SK-N-SH (cell line): ENCODE measurements around the gene RAB22A. TPM values are rescaled to one million over a fixed set of nuclear protein-coding genes. Genes with fewer than 3 reads are reported as not detected.

Experiments
- CTCF ChIA-PET: fragments of 300-600, 350-600 bp; formaldehyde crosslinking; extraction: SDS; loops from one replicate; lab custom pipeline; 2021; lab: Yijun Ruan, JAX
- POLR2A ChIA-PET: fragments of 350-600 bp; sonication (Branson Sonifier 250); formaldehyde crosslinking; extraction: SDS; loops from one replicate; lab custom pipeline; 2020; ENCODE audit warnings: antibody characterized with exemption, inconsistent platforms; lab: Yijun Ruan, JAX
- DNase-seq: peaks from one replicate; pipeline ENCODE4 v3.0.0; 2012
- H2AFZ ChIP-seq: fragments of 200-600 bp; sonication (generic); 2 replicates; pipeline ENCODE4 v1.8.1; 2016; ENCODE audit warnings: antibody characterized with exemption, mild to moderate bottlenecking, low read depth
- H3F3A ChIP-seq: fragments of 200-600 bp; sonication (generic); replicated peaks from 2 replicates; pipeline ENCODE3; 2016; ENCODE audit warnings: antibody characterized with exemption, mild to moderate bottlenecking; ENCODE audit not compliant: insufficient read depth
- H3K27ac ChIP-seq, 2 experiments: fragments of 200-500 bp in 1 of 2; fragments of 200-600 bp in 1 of 2; sonication (Bioruptor generic) in 1 of 2; sonication (generic), shearing (Covaris generic) in 1 of 2; 2 replicates each; pipeline versions ENCODE4 v1.5.1 to v1.6.1; 2014 to 2016; ENCODE audit warnings: low read depth in 2 of 2, inconsistent platforms in 1 of 2, low read length in 1 of 2, mild to moderate bottlenecking in 1 of 2, mixed read lengths in 1 of 2
- H3K27me3 ChIP-seq: fragments of 200-600 bp; sonication (generic), shearing (Covaris generic); 2 replicates; pipeline ENCODE4 v1.6.1; 2016; ENCODE audit warnings: mixed run types; ENCODE audit not compliant: insufficient read depth
- H3K36me3 ChIP-seq, 2 experiments: fragments of 200-500 bp in 1 of 2; fragments of 200-600 bp in 1 of 2; sonication (Bioruptor generic) in 1 of 2; sonication (generic) in 1 of 2; replicated peaks in 1 of 2; 2 replicates each; pipeline versions ENCODE3 to v1.5.1; 2014 to 2016; ENCODE audit warnings: low read length in 1 of 2, mild to moderate bottlenecking in 1 of 2; ENCODE audit not compliant: insufficient read depth in 2 of 2, control insufficient read depth in 1 of 2
- H3K4me1 ChIP-seq, 2 experiments: fragments of 200-500 bp in 1 of 2; fragments of 200-600 bp in 1 of 2; sonication (Bioruptor generic) in 1 of 2; sonication (generic), shearing (Covaris generic) in 1 of 2; 2 replicates each; pipeline versions ENCODE4 v1.5.1 to v1.6.1; 2014 to 2016; ENCODE audit warnings: low read depth in 1 of 2, low read length in 1 of 2, mixed run types in 1 of 2; ENCODE audit not compliant: insufficient read depth in 2 of 2, control insufficient read depth in 1 of 2
- H3K4me2 ChIP-seq: fragments of 200-600 bp; sonication (generic), shearing (Covaris generic); 2 replicates; pipeline ENCODE4 v1.6.1; 2017; ENCODE audit warnings: mixed run types
- H3K4me3 ChIP-seq, 2 experiments: fragments of 200-500 bp in 1 of 2; fragments of 200-600 bp in 1 of 2; sonication (Bioruptor generic) in 1 of 2; sonication (generic), shearing (Covaris generic) in 1 of 2; 2 replicates each; pipeline versions ENCODE4 v1.5.1 to v1.8.1; 2014 to 2016; ENCODE audit warnings: low read depth in 2 of 2, inconsistent platforms in 1 of 2, low read length in 1 of 2, mild to moderate bottlenecking in 1 of 2, mixed read lengths in 1 of 2, moderate library complexity in 1 of 2
- H3K79me2 ChIP-seq: fragments of 200-600 bp; sonication (generic); 2 replicates; pipeline ENCODE4 v1.8.1; 2017; ENCODE audit warnings: mild to moderate bottlenecking; ENCODE audit not compliant: insufficient read depth
- H3K9ac ChIP-seq: fragments of 200-600 bp; sonication (generic); 2 replicates; pipeline ENCODE4 v1.6.1; 2017; ENCODE audit warnings: mixed run types
- H3K9me2 ChIP-seq: fragments of 200-600 bp; sonication (generic); 2 replicates; pipeline ENCODE4 v1.6.1; 2017; ENCODE audit warnings: mixed run types
- H3K9me3 ChIP-seq: fragments of 200-600 bp; sonication (generic); 2 replicates; pipeline ENCODE4 v1.6.1; 2017; ENCODE audit warnings: mixed run types, mild to moderate bottlenecking, moderate library complexity
- H4K20me1 ChIP-seq: fragments of 200-600 bp; sonication (generic); 2 replicates; pipeline ENCODE4 v1.6.1; 2017; ENCODE audit warnings: mild to moderate bottlenecking, mixed run types; ENCODE audit not compliant: insufficient read depth
- CHD2 ChIP-seq: fragments of 150-350 bp; IDR thresholded peaks from 2 replicates; pipeline ENCODE4 v1.6.1; 2018; ENCODE audit warnings: low read length; ENCODE audit not compliant: partially characterized antibody
- CTCF ChIP-seq: fragments of 200-600 bp; sonication (generic); IDR thresholded peaks from 2 replicates; pipeline ENCODE4 v1.6.1; 2017; ENCODE audit warnings: antibody characterized with exemption, mild to moderate bottlenecking, moderate library complexity
- ELF1 ChIP-seq: IDR thresholded peaks from 2 replicates; pipeline ENCODE4 v1.4.0; 2012
- EP300 ChIP-seq, 2 experiments: IDR thresholded peaks; 2 replicates each; pipeline versions ENCODE4 v1.4.0 to v1.6.1; 2012; ENCODE audit warnings: borderline replicate concordance in 1 of 2, low read depth in 1 of 2, low read length in 1 of 2
- EZH2phosphoT487 ChIP-seq: fragments of 200-600 bp; sonication (generic); IDR thresholded peaks from 2 replicates; pipeline ENCODE4 v1.6.1; 2017; ENCODE audit warnings: low read depth, mixed run types, mild to moderate bottlenecking, antibody characterized with exemption, moderate library complexity, borderline replicate concordance
- FOXJ3 ChIP-seq: sonication (generic); formaldehyde crosslinking; IDR thresholded peaks from 2 replicates; pipeline ENCODE4 v1.5.1; 2020; ENCODE audit warnings: mild to moderate bottlenecking, missing genetic modification reagents
- FOXM1 ChIP-seq: IDR thresholded peaks from 2 replicates; pipeline ENCODE4 v1.4.0; 2012; ENCODE audit warnings: low read depth, mild to moderate bottlenecking
- GABPA ChIP-seq: IDR thresholded peaks from 2 replicates; pipeline ENCODE4 v1.4.0; 2012; ENCODE audit warnings: low read depth, mild to moderate bottlenecking
- GATA2 ChIP-seq: sonication (generic); formaldehyde crosslinking; IDR thresholded peaks from 2 replicates; pipeline ENCODE4 v1.5.0; 2020; ENCODE audit warnings: mild to moderate bottlenecking, missing genetic modification reagents
- MEF2A ChIP-seq: IDR thresholded peaks from 2 replicates; pipeline ENCODE4 v1.4.0; 2012; ENCODE audit warnings: low read depth, borderline replicate concordance
- MXI1 ChIP-seq: IDR thresholded peaks from 2 replicates; pipeline ENCODE4 v1.6.1; 2012; ENCODE audit warnings: mild to moderate bottlenecking, low read depth, low read length, improper control_type of control experiment
- NFIC ChIP-seq: IDR thresholded peaks from 2 replicates; pipeline ENCODE4 v1.4.0; 2012; ENCODE audit warnings: borderline replicate concordance
- NRF1 ChIP-seq: IDR thresholded peaks from 2 replicates; pipeline ENCODE4 v1.6.1; 2012; ENCODE audit warnings: low read depth, mild to moderate bottlenecking, low read length
- PBX3 ChIP-seq: IDR thresholded peaks from 2 replicates; pipeline ENCODE4; 2012
- POLR2AphosphoS5 ChIP-seq: IDR thresholded peaks from 2 replicates; pipeline ENCODE4 v1.6.1; 2012; ENCODE audit warnings: low read depth, low read length
- RXRA ChIP-seq: IDR thresholded peaks from 2 replicates; pipeline ENCODE4 v1.4.0; 2012; ENCODE audit warnings: low read depth, mild to moderate bottlenecking, borderline replicate concordance
- SIN3A ChIP-seq: IDR thresholded peaks from 2 replicates; pipeline ENCODE4 v1.6.1; 2012; ENCODE audit warnings: low read depth, mild to moderate bottlenecking, low read length, moderate library complexity, borderline replicate concordance
- SMC3 ChIP-seq: IDR thresholded peaks from 2 replicates; pipeline ENCODE4 v1.6.1; 2012; ENCODE audit warnings: low read depth, low read length, improper control_type of control experiment
- USF1 ChIP-seq: IDR thresholded peaks from 2 replicates; pipeline ENCODE4 v1.4.0; 2012; ENCODE audit warnings: low read depth, borderline replicate concordance
- USF2 ChIP-seq: fragments of 150-350 bp; IDR thresholded peaks from 2 replicates; pipeline ENCODE4 v1.6.1; 2017; ENCODE audit warnings: antibody characterized with exemption, low read length, low read depth, borderline replicate concordance
- ZBTB33 ChIP-seq: IDR thresholded peaks from 2 replicates; pipeline ENCODE4 v1.4.0; 2012; ENCODE audit warnings: low read depth, borderline replicate concordance
- WGBS: methylation state at CpG from one replicate; pipeline ENCODE4 v1.1.6; 2017; ENCODE audit warnings: low lambda C conversion rate; 5-methylcytosine and 5-hydroxymethylcytosine counted together
- polyA plus RNA-seq, 3 experiments: library from polyadenylated mRNA; depleted of rRNA; stranded (reverse); fragments of >200 nt; gene quantifications; 2 replicates each; pipeline ENCODE4 v1.2.3, GENCODE V29; 2012

The RAB22A gene
- polyA plus RNA-seq, 1 of the 3 experiments (the other 2 are of a cell fraction) = 10.7 TPM

- DNase-seq = no peak
- TF ChIP-seq CTCF (no peak), CHD2 (no peak), EP300 (IDR thresholded peaks at IDR 0.05; ENCODE audit: borderline replicate concordance in 1 of 2, low read depth in 1 of 2, low read length in 1 of 2) (no peak), NRF1 (no peak), FOXJ3 (CRISPR knock-in tag) (no peak), SMC3 (no peak), MEF2A (no peak), ZBTB33 (no peak), MXI1 (no peak), EZH2phosphoT487 (no peak), RXRA (no peak), SIN3A (no peak)
- no peaks in the 10 kb centered on the region for H3K9me3 ChIP-seq
- H3F3A ChIP-seq = no peaks in the 10 kb centered on the region
- H3K4me2 ChIP-seq = no peak overlapping the region
- H3K4me1 ChIP-seq = peaks cover 0 to 3% of the 10 kb centered on the region in 2 experiments; a peak in 2 of 4 replicates
- no peak overlapping the region for H3K9ac ChIP-seq
- H2AFZ ChIP-seq = no peak overlapping the region
- H3K9me2 ChIP-seq = no peaks in the 10 kb centered on the region
- ChIA-PET POLR2A (no interaction called here), CTCF (no interaction called here)
- no peaks in the 10 kb centered on the region for H3K27me3 ChIP-seq
- peaks cover 35% of the 10 kb centered on the region for H4K20me1 ChIP-seq
- peaks cover 14 to 26% of the 10 kb centered on the region in 2 experiments for H3K36me3 ChIP-seq
- 64% methylated on average over 3 of the region's 3 CpGs for WGBS
- H3K27ac ChIP-seq = no peak overlapping the region
- H3K79me2 ChIP-seq = peaks cover 99% of the 10 kb centered on the region
- H3K4me3 ChIP-seq = no peak overlapping the region
Measured at GRCh38 chr20:58331961-58332551, 22.5 kb downstream of the RAB22A start.

GRCh38 chr20:58339741-58340140 lies 30.2 kb downstream of the RAB22A start:
- no peak overlapping the region for H2AFZ ChIP-seq
- H3K9me2 ChIP-seq = no peaks in the 10 kb centered on the region
- ChIA-PET CTCF (interaction anchor here (1.4 kb wide), 1 partner anchor 108 kb away, joined by 3 read pairs; no protein-coding TSS in a partner anchor), POLR2A (no interaction called here)
- H3K27ac ChIP-seq = no peak overlapping the region
- no peak overlapping the region for H3K4me2 ChIP-seq
- H3K4me3 ChIP-seq = no peak overlapping the region
- no peaks in the 10 kb centered on the region; the same call in 1 of the 2 replicates for H4K20me1 ChIP-seq
- DNase-seq = no peak
- WGBS = 88% methylated on average over 6 of the region's 6 CpGs
- no peaks in the 10 kb centered on the region for H3K27me3 ChIP-seq
- no peaks in the 10 kb centered on the region for H3K9me3 ChIP-seq
- peaks cover 7 to 13% of the 10 kb centered on the region in 2 experiments for H3K36me3 ChIP-seq
- H3K79me2 ChIP-seq = peaks cover 82% of the 10 kb centered on the region
- peaks cover 26% of the 10 kb centered on the region for H3F3A ChIP-seq
- H3K9ac ChIP-seq = no peak overlapping the region
- peaks cover 0 to 30% of the 10 kb centered on the region in 2 experiments; a peak in 2 of 4 replicates for H3K4me1 ChIP-seq
- TF ChIP-seq PBX3 = no peak
- TF ChIP-seq NFIC = no peak
- TF ChIP-seq USF2 = no peak
- no peak for TF ChIP-seq FOXM1
- no peak for TF ChIP-seq ELF1
- TF ChIP-seq USF1 = no peak
- TF ChIP-seq POLR2AphosphoS5 = no peak
- no peak for TF ChIP-seq GATA2
- no peak for TF ChIP-seq GABPA
- no peak for TF ChIP-seq SMC3
